ENCODE measurements around the gene CIITA. TPM values are rescaled to one million over a fixed set of nuclear protein-coding genes. Genes with fewer than 3 reads are reported as not detected.

The CIITA gene
- total RNA-seq, 1 experiment from 2014 or later, result not detected

GRCh38 chr16:10970065-10970464 lies 93.1 kb downstream of the CIITA start:
- Histone ChIP-seq H2BK120ac (ENCODE audit: low read depth, low read length, poor library complexity, severe bottlenecking) (no peak overlapping the region), H2AK5ac (ENCODE audit: insufficient read length, low read length) (no peak overlapping the region), H3K4me2 (ENCODE audit: insufficient read depth, insufficient read length, low read length) (no peak overlapping the region), H3K79me2 (ENCODE audit: insufficient read depth, low read length) (no peaks in the 10 kb centered on the region), H3K79me1 (ENCODE audit: insufficient read depth, low read depth, low read length, poor library complexity, severe bottlenecking) (no peaks in the 10 kb centered on the region), H2BK20ac (ENCODE audit: low read depth, low read length, poor library complexity, severe bottlenecking) (no peak overlapping the region), H3K9me3 (ENCODE audit: control insufficient read depth, low read depth, low read length) (no peaks in the 10 kb centered on the region), H4K5ac (ENCODE audit: insufficient read length, low read depth, low read length) (no peak overlapping the region), H3K18ac (ENCODE audit: insufficient read length, low read depth, low read length) (no peak overlapping the region), H3K4me1 (ENCODE audit: insufficient read depth, low read length) (no peaks in the 10 kb centered on the region), H3K23me2 (ENCODE audit: insufficient read length, low read depth, low read length, poor library complexity, severe bottlenecking) (no peaks in the 10 kb centered on the region), H4K91ac (ENCODE audit: insufficient read length, low read depth, low read length) (no peak overlapping the region), H3K56ac (ENCODE audit: insufficient read length, low read depth, low read length) (no peak overlapping the region), H3K9ac (ENCODE audit: extremely low read depth, insufficient read length, low read length) (no peak overlapping the region), H2AFZ (ENCODE audit: low read length) (no peak overlapping the region), H2BK5ac (ENCODE audit: insufficient read length, low read length) (no peak overlapping the region), H3K27ac (ENCODE audit: insufficient read length, low read depth, low read length) (no peak overlapping the region), H3K14ac (ENCODE audit: insufficient read depth, low read length) (no peak overlapping the region), H2BK15ac (ENCODE audit: low read depth, low read length) (no peak overlapping the region), H3K27me3 (ENCODE audit: insufficient read depth, low read length) (no peaks in the 10 kb centered on the region), H4K20me1 (ENCODE audit: control insufficient read depth, insufficient read depth, insufficient read length) (no peaks in the 10 kb centered on the region), H2BK12ac (ENCODE audit: insufficient read length, low read depth, low read length) (no peak overlapping the region), H4K8ac (replicated peaks; ENCODE audit: insufficient read length, low read depth, low read length) (no peak overlapping the region), H3T11ph (ENCODE audit: low read length) (no peak overlapping the region), H3K4ac (ENCODE audit: low read depth, low read length) (no peak overlapping the region), H3K23ac (ENCODE audit: insufficient read length, low read depth, low read length) (no peak overlapping the region)
- Mint-ChIP-seq H3K9me3 (no peaks in the 10 kb centered on the region), H3K4me3 (no peak overlapping the region), H3K4me1 (peaks cover 2 to 5% of the 10 kb centered on the region in 2 experiments; a peak in 3 of 4 replicates), H3K27me3 (ENCODE audit: low read depth) (no peaks in the 10 kb centered on the region; the same call in 1 of the 2 replicates), H3K27ac (no peak overlapping the region), H3K36me3 (ENCODE audit: insufficient read depth in 1 of 3, low read depth in 3 of 3) (peaks cover 0 to 13% (median 13%) of the 10 kb centered on the region in 3 experiments; a peak in 4 of 7 replicates)
- no peak for DNase-seq
- WGBS (ENCODE audit: extremely low coverage, insufficient read length, low lambda C conversion rate), result no CpG with 5 or more reads among the region's 2 CpGs
- TF ChIP-seq CTCF (conservative IDR thresholded peaks at IDR 0.05), result no peak
